GM19035 (cell line): ENCODE data around the gene TNP2.
A peak's percentile ranks its signal among the peaks of the same experiment; 100 is the strongest.

Experiments
- ATAC-seq: cut with Tn5 transposase; IDR thresholded peaks from one replicate; pipeline ENCODE4 v1.9.1; 2021; ENCODE audit not compliant: unreplicated experiment

TNP2 gene

GRCh38 chr16:11240636-11241473 is 28.3 kb downstream of the TNP2 start:
- ATAC-seq, result no peak

- no peak for ATAC-seq
Observed at GRCh38 chr16:11239644-11240632, 29.2 kb downstream of the TNP2 start.

- ATAC-seq, result no peak
Observed at GRCh38 chr16:11238272-11239202, 30.6 kb downstream of the TNP2 start.

GRCh38 chr16:11236461-11237254 is 32.5 kb downstream of the TNP2 start:
- ATAC-seq, result no peak

- ATAC-seq, result no peak
Observed at GRCh38 chr16:11235703-11235991, 33.5 kb downstream of the TNP2 start.

GRCh38 chr16:11234884-11235702 is 34.0 kb downstream of the TNP2 start:
- no peak for ATAC-seq

GRCh38 chr16:11233727-11234376 is 35.3 kb downstream of the TNP2 start:
- ATAC-seq, result no peak

- peak; percentile 58 for ATAC-seq
Observed at GRCh38 chr16:11232852-11233726, 36.0 kb downstream of the TNP2 start.

- ATAC-seq, result no peak
Observed at GRCh38 chr16:11232302-11232851, 36.7 kb downstream of the TNP2 start.

- no peak for ATAC-seq
Observed at GRCh38 chr16:11231367-11231970, 37.7 kb downstream of the TNP2 start.

- ATAC-seq, result no peak
Observed at GRCh38 chr16:11229906-11230305, 39.2 kb downstream of the TNP2 start.

- ATAC-seq, result no peak
Observed at GRCh38 chr16:11229432-11229831, 39.7 kb downstream of the TNP2 start.

GRCh38 chr16:11225677-11226549 is 43.2 kb downstream of the TNP2 start:
- no peak for ATAC-seq

- peak; percentile 82 for ATAC-seq
Observed at GRCh38 chr16:11224894-11225676, 44.0 kb downstream of the TNP2 start.
